ENCODE measurements around the gene MCF2L2.

MCF2L2 gene

GRCh38 chr3:183262875-183263378, 165.5 kb downstream of the MCF2L2 start:
- H3K36me3 ChIP-seq = no peaks in the 10 kb centered on the region
- no peak overlapping the region for H3K4me3 ChIP-seq (ENCODE audit: low read depth, low read length)
- TF ChIP-seq CTCF (IDR thresholded peaks at IDR 0.05; ENCODE audit: low read depth, low read length) = no peak
- no peak for DNase-seq
- H3K27me3 ChIP-seq = no peaks in the 10 kb centered on the region
- no peaks in the 10 kb centered on the region for H3K9me3 ChIP-seq
- H3K4me1 ChIP-seq = no peaks in the 10 kb centered on the region

GRCh38 chr3:183261151-183261724, 167.2 kb downstream of the MCF2L2 start:
- H3K4me1 ChIP-seq = no peaks in the 10 kb centered on the region
- H3K9me3 ChIP-seq = no peaks in the 10 kb centered on the region
- no peak for DNase-seq
- H3K27me3 ChIP-seq = no peaks in the 10 kb centered on the region
- H3K4me3 ChIP-seq (ENCODE audit: low read depth, low read length) = no peak overlapping the region
- no peaks in the 10 kb centered on the region for H3K36me3 ChIP-seq
- TF ChIP-seq CTCF (IDR thresholded peaks at IDR 0.05; ENCODE audit: low read depth, low read length) = no peak

GRCh38 chr3:183260167-183260904, 168.1 kb downstream of the MCF2L2 start:
- H3K4me1 ChIP-seq = no peaks in the 10 kb centered on the region
- no peak overlapping the region for H3K4me3 ChIP-seq (ENCODE audit: low read depth, low read length)
- peaks cover 1% of the 10 kb centered on the region for H3K27me3 ChIP-seq
- no peaks in the 10 kb centered on the region for H3K36me3 ChIP-seq
- no peaks in the 10 kb centered on the region for H3K9me3 ChIP-seq
- DNase-seq = no peak
- TF ChIP-seq CTCF (IDR thresholded peaks at IDR 0.05; ENCODE audit: low read depth, low read length) = no peak

- Histone ChIP-seq H3K4me3 (ENCODE audit: low read depth, low read length) (no peak overlapping the region), H3K4me1 (no peaks in the 10 kb centered on the region), H3K27me3 (peaks cover 9% of the 10 kb centered on the region), H3K36me3 (no peaks in the 10 kb centered on the region), H3K9me3 (no peaks in the 10 kb centered on the region)
- no peak for DNase-seq
- TF ChIP-seq CTCF (IDR thresholded peaks at IDR 0.05; ENCODE audit: low read depth, low read length) = no peak
Observed at GRCh38 chr3:183259621-183260020, 168.8 kb downstream of the MCF2L2 start.

GRCh38 chr3:183259087-183259486, 169.3 kb downstream of the MCF2L2 start:
- no peaks in the 10 kb centered on the region for H3K4me1 ChIP-seq

More at GRCh38 chr3:183259087-183259486, 169.3 kb downstream of the MCF2L2 start:
- Histone ChIP-seq H3K4me3 (ENCODE audit: low read depth, low read length) (no peak overlapping the region), H3K9me3 (no peaks in the 10 kb centered on the region), H3K36me3 (no peaks in the 10 kb centered on the region), H3K27me3 (peaks cover 14% of the 10 kb centered on the region)
- no peak for DNase-seq
- TF ChIP-seq CTCF (IDR thresholded peaks at IDR 0.05; ENCODE audit: low read depth, low read length) = no peak

Measured in BE2C (cell line).